Measurements from ENCODE around the gene SELENBP1. TPM values are rescaled to one million over a fixed set of nuclear protein-coding genes. Genes with fewer than 3 reads are reported as not detected.

SELENBP1 gene
- total and polyA plus RNA-seq, 9 of the 15 experiments (the other 6 are each of a cell fraction or from before 2014, with no cell fraction given), result 25.8 to 81.2 (median 47.1) TPM

DNA sequence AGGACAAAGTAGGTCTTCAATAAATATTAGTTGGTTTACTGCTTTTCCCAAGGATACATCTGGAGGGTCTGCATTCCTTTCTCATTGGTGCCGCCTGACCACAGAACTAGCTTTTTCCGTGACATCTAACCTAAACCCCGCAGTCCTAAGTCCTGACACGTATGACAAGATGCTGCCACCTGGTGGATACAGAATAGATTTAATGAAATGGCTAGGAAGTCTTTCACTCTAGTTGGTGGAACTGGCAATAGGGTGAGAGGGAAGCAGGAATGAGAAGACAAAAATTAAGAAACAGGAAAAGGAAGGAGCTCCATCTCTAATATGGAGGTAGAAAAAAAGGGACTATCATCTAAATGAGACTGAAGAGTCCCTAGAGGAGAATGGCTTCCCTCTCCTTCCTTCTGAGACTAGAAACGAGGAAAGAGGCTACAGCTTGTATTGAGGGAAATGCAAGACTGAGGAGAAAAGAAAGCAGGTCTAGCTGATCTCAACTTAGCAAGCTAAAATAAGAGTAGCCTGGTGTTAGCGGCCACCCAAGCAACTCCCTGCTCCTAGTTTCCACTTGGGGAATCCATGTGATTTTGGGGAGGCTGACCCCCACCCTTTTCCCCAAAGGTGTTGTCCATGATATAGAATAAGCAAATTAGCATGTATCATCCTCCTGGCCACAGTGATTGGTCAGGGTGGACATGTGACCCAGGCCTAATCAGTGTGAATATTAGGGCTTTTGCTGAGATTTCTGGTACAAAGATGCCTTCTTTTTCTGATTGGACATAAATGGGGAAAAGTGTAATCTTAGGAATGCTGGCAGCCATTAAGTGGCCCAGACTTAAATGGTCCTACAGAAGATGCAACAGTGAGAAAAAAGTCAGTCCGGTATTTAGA is 31.4 kb downstream of the SELENBP1 start:
- WGBS (ENCODE audit: insufficient coverage, low coverage, missing lambda C conversion rate), result 25% methylated on average over 7 of the region's 7 CpGs
- Histone ChIP-seq H3K4me1 (replicated peaks in 1 of 2; ENCODE audit: control insufficient read depth in 2 of 2, insufficient read depth in 2 of 2, low read length in 2 of 2) (peaks cover 0 to 3% of the 10 kb centered on the region in 2 experiments; a peak in 3 of 5 replicates), H3K4me2 (ENCODE audit: insufficient read depth, low read length) (no peak overlapping the region), H3K36me3 (ENCODE audit: control insufficient read depth, insufficient read depth, low read length) (peaks cover 33% of the 10 kb centered on the region; the same call in 2 of the 3 replicates), H2AFZ (ENCODE audit: low read depth, low read length) (no peak overlapping the region), H3K9me1 (ENCODE audit: control insufficient read depth, insufficient read depth, low read length) (no peaks in the 10 kb centered on the region), H3K4me3 (no peak overlapping the region), H3K9ac (ENCODE audit: insufficient read depth in 1 of 2, low read depth in 2 of 2, low read length in 2 of 2) (no peak overlapping the region), H3K27me3 (ENCODE audit: control insufficient read depth in 2 of 2, insufficient read depth in 2 of 2, low read length in 2 of 2) (no peaks in the 10 kb centered on the region), H3K9me3 (replicated peaks; ENCODE audit: control insufficient read depth, insufficient read depth, low read depth, low read length) (no peaks in the 10 kb centered on the region), H3K27ac (ENCODE audit: extremely low read depth, low read depth, low read length) (peak overlapping the region; percentile 20; the same call in 1 of the 3 replicates), H4K20me1 (replicated peaks; ENCODE audit: control insufficient read depth, insufficient read depth, low read length) (no peaks in the 10 kb centered on the region), H3K79me2 (ENCODE audit: control insufficient read depth, insufficient read depth, low read length) (peaks cover 5% of the 10 kb centered on the region; the same call in 2 of the 3 replicates)
- DNase-seq (ENCODE audit: extremely low read depth in 1 of 4, low spot score in 3 of 4) (peak; percentile 52 to 89 (median 62)), FAIRE-seq (peak; percentile 95), ATAC-seq (peak; percentile 94)
- POLR2A ChIA-PET, result interaction anchor here (0.6 to 5.8 kb wide), 15 partner anchors 9 to 65 kb away, joined by 3 to 39 read pairs (median 5); partner anchors contain the start of genes PI4KB and ZNF687
- in situ Hi-C loops (cut with MboI) (no loop called here), intact Hi-C loops (cut with micrococcal nuclease) (loop anchor here (1.0 to 10.0 kb wide), 5 partner anchors 40 to 394 kb away; partner anchors contain the start of gene ZNF687)
- no TSS peak for BruUV-seq (replicated peaks)
- CTCF ChIA-PET (ENCODE audit: low intra/inter-chr PET ratio), result interaction anchor here (0.7 to 4.7 kb wide), 5 partner anchors 40 to 242 kb away, joined by 3 to 50 read pairs (median 4); partner anchors contain the start of gene PSMB4
- TF ChIP-seq MEIS2 (IDR thresholded peaks at IDR 0.05; ENCODE audit: partially characterized antibody) (no peak), RAD21 (CRISPR knock-in tag; conservative IDR thresholded peaks at IDR 0.05 in 1 of 2, IDR thresholded peaks at IDR 0.05 in 1 of 2) (peak; percentile 91 to 93), CREB1 (IDR thresholded peaks at IDR 0.05) (no peak), CREB1 (CRISPR knock-in tag; IDR thresholded peaks at IDR 0.05) (peak; percentile 59; the same call in 1 of the 2 replicates), OTX1 (CRISPR knock-in tag; IDR thresholded peaks at IDR 0.05) (0 out of 2 replicates have a peak, but pooled peaks have one; percentile 6)
- TF ChIP-seq, protein P1, sequence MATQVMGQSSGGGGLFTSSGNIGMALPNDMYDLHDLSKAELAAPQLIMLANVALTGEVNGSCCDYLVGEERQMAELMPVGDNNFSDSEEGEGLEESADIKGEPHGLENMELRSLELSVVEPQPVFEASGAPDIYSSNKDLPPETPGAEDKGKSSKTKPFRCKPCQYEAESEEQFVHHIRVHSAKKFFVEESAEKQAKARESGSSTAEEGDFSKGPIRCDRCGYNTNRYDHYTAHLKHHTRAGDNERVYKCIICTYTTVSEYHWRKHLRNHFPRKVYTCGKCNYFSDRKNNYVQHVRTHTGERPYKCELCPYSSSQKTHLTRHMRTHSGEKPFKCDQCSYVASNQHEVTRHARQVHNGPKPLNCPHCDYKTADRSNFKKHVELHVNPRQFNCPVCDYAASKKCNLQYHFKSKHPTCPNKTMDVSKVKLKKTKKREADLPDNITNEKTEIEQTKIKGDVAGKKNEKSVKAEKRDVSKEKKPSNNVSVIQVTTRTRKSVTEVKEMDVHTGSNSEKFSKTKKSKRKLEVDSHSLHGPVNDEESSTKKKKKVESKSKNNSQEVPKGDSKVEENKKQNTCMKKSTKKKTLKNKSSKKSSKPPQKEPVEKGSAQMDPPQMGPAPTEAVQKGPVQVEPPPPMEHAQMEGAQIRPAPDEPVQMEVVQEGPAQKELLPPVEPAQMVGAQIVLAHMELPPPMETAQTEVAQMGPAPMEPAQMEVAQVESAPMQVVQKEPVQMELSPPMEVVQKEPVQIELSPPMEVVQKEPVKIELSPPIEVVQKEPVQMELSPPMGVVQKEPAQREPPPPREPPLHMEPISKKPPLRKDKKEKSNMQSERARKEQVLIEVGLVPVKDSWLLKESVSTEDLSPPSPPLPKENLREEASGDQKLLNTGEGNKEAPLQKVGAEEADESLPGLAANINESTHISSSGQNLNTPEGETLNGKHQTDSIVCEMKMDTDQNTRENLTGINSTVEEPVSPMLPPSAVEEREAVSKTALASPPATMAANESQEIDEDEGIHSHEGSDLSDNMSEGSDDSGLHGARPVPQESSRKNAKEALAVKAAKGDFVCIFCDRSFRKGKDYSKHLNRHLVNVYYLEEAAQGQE (IDR thresholded peaks at IDR 0.05; ENCODE audit: borderline replicate concordance), result peak; percentile 89; the same call in 1 of the 2 replicates
- TF ChIP-seq, protein P1 (CRISPR knock-in tag; IDR thresholded peaks at IDR 0.05; ENCODE audit: low read depth), result no peak
